ENCODE results near the gene NBAS. TPM values are rescaled to one million over a fixed set of nuclear protein-coding genes. Genes with fewer than 3 reads are reported as not detected.

The NBAS gene
- total RNA-seq, 2 experiments from 2014 or later, result 24.4 to 28.8 TPM

GRCh38 chr2:15241929-15242328, 319.2 kb downstream of the NBAS start:
- H3K9me3 ChIP-seq (ENCODE audit: low read length), result no peaks in the 10 kb centered on the region
- no peaks in the 10 kb centered on the region for H3K9me2 ChIP-seq (ENCODE audit: insufficient read depth, low read length)
- no peak for DNase-seq (ENCODE audit: low spot score)
- no peaks in the 10 kb centered on the region for H4K20me1 ChIP-seq (ENCODE audit: insufficient read depth, low read length)
- ChIA-PET POLR2A (no interaction called here), CTCF (ENCODE audit: unreplicated experiment) (no interaction called here)
- no peak overlapping the region for H3K4me2 ChIP-seq (ENCODE audit: low read length)
- TF ChIP-seq EZH2phosphoT487 (IDR thresholded peaks at IDR 0.05; ENCODE audit: borderline replicate concordance, low read depth, low read length) (no peak), CTCF (conservative IDR thresholded peaks at IDR 0.05; ENCODE audit: low read length) (no peak)
- intact Hi-C loops (cut with micrococcal nuclease; ENCODE audit: unreplicated experiment), result no loop called here
- no peak overlapping the region for H3K4me3 ChIP-seq (ENCODE audit: low read depth, low read length, poor library complexity, severe bottlenecking)
- H3K36me3 ChIP-seq (ENCODE audit: insufficient read depth, low read length), result no peaks in the 10 kb centered on the region
- no peaks in the 10 kb centered on the region for H3K4me1 ChIP-seq (ENCODE audit: insufficient read depth, low read length, poor library complexity, severe bottlenecking)
- no peak overlapping the region for H2AFZ ChIP-seq (ENCODE audit: low read length)
- H3K27ac ChIP-seq (ENCODE audit: low read depth, low read length, poor library complexity, severe bottlenecking), result no peak overlapping the region
- H3K79me2 ChIP-seq (ENCODE audit: insufficient read depth, low read depth, low read length), result no peaks in the 10 kb centered on the region
- no TSS peak for BruUV-seq (replicated peaks)

GRCh38 chr2:15241201-15241600, 319.9 kb downstream of the NBAS start:
- Histone ChIP-seq H3K27ac (ENCODE audit: low read depth, low read length, poor library complexity, severe bottlenecking) (no peak overlapping the region), H2AFZ (ENCODE audit: low read length) (no peak overlapping the region), H3K9me3 (ENCODE audit: low read length) (no peaks in the 10 kb centered on the region), H3K79me2 (ENCODE audit: insufficient read depth, low read depth, low read length) (no peaks in the 10 kb centered on the region), H3K4me2 (ENCODE audit: low read length) (no peak overlapping the region), H3K4me3 (ENCODE audit: low read depth, low read length, poor library complexity, severe bottlenecking) (no peak overlapping the region), H4K20me1 (ENCODE audit: insufficient read depth, low read length) (no peaks in the 10 kb centered on the region), H3K9me2 (ENCODE audit: insufficient read depth, low read length) (no peaks in the 10 kb centered on the region), H3K4me1 (ENCODE audit: insufficient read depth, low read length, poor library complexity, severe bottlenecking) (no peaks in the 10 kb centered on the region), H3K36me3 (ENCODE audit: insufficient read depth, low read length) (no peaks in the 10 kb centered on the region)
- ChIA-PET POLR2A (no interaction called here), CTCF (ENCODE audit: unreplicated experiment) (no interaction called here)
- no TSS peak for BruUV-seq (replicated peaks)
- intact Hi-C loops (cut with micrococcal nuclease; ENCODE audit: unreplicated experiment), result no loop called here
- TF ChIP-seq EZH2phosphoT487 (IDR thresholded peaks at IDR 0.05; ENCODE audit: borderline replicate concordance, low read depth, low read length) (no peak), CTCF (conservative IDR thresholded peaks at IDR 0.05; ENCODE audit: low read length) (no peak)
- DNase-seq (ENCODE audit: low spot score), result no peak

GRCh38 chr2:15238028-15238427, 323.1 kb downstream of the NBAS start:
- CTCF ChIA-PET (ENCODE audit: unreplicated experiment), result no interaction called here
- no peaks in the 10 kb centered on the region for H3K79me2 ChIP-seq (ENCODE audit: insufficient read depth, low read depth, low read length)

More at GRCh38 chr2:15238028-15238427, 323.1 kb downstream of the NBAS start:
- intact Hi-C loops (cut with micrococcal nuclease; ENCODE audit: unreplicated experiment), result no loop called here
- Histone ChIP-seq H3K9me2 (ENCODE audit: insufficient read depth, low read length) (no peaks in the 10 kb centered on the region), H2AFZ (ENCODE audit: low read length) (no peak overlapping the region), H3K4me3 (ENCODE audit: low read depth, low read length, poor library complexity, severe bottlenecking) (no peak overlapping the region), H4K20me1 (ENCODE audit: insufficient read depth, low read length) (no peaks in the 10 kb centered on the region), H3K4me2 (ENCODE audit: low read length) (no peak overlapping the region), H3K4me1 (ENCODE audit: insufficient read depth, low read length, poor library complexity, severe bottlenecking) (no peaks in the 10 kb centered on the region), H3K9me3 (ENCODE audit: low read length) (no peaks in the 10 kb centered on the region), H3K36me3 (ENCODE audit: insufficient read depth, low read length) (0 out of 2 replicates have a peak, but pooled peaks cover 3% of the 10 kb centered on the region), H3K27ac (ENCODE audit: low read depth, low read length, poor library complexity, severe bottlenecking) (no peak overlapping the region)
- DNase-seq (ENCODE audit: low spot score), result no peak
- POLR2A ChIA-PET, result interaction anchor here (0.6 kb wide), 1 partner anchor 15 kb away, joined by 3 read pairs; no protein-coding TSS in a partner anchor
- TF ChIP-seq CTCF (conservative IDR thresholded peaks at IDR 0.05; ENCODE audit: low read length), result no peak
- TF ChIP-seq EZH2phosphoT487 (IDR thresholded peaks at IDR 0.05; ENCODE audit: borderline replicate concordance, low read depth, low read length), result no peak
- BruUV-seq (replicated peaks), result no TSS peak

Measured in OCI-LY7 (cell line).